Stimulated activated naive CD4-positive, alpha-beta T cell (primary cell): ENCODE measurements around the gene ITM2B.
"Not testable (repeated sequence)": the region's sequence is repeated elsewhere in the genome, so short reads cannot be mapped to it uniquely, and the experiment has no call there.

Experiments
- DNase-seq, 6 experiments: peaks; one replicate each; lab custom pipeline; 2025; lab: John Stamatoyannopoulos, UW

The ITM2B gene

GRCh38 chr13:48233046-48233888 is at the start of gene ITM2B:
Gene ITM2B, plus strand, starts transcription at chr13:48233206. Its CDS starts 155 bp downstream, at chr13:48233361.
- DNase-seq = peak; percentile 65 to 84 (median 76)

DNA sequence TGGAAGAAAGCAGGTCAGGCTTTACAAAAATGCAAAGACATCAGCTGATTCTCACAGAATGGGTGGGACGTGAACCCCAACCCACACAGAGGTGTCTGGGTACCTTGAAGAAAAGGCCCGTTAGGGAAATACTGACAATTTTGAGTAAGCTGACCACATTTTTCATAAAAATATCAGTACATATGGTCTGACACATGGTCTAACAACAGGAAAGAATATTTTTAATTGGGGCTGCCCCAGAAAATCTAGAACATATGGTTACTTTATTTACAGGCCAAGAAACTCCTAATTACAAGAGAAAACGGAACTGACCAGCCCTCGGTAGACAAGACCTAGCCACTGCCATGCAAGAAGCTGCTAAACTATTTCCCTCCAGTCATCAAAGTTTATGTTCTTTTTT is 48.7 kb upstream of the ITM2B start:
- DNase-seq = no peak

- DNase-seq = no peak
Observed at GRCh38 chr13:48185018-48185417, 48.0 kb upstream of the ITM2B start.

- no peak for DNase-seq
Observed at GRCh38 chr13:48186722-48187121, 46.3 kb upstream of the ITM2B start.

DNA sequence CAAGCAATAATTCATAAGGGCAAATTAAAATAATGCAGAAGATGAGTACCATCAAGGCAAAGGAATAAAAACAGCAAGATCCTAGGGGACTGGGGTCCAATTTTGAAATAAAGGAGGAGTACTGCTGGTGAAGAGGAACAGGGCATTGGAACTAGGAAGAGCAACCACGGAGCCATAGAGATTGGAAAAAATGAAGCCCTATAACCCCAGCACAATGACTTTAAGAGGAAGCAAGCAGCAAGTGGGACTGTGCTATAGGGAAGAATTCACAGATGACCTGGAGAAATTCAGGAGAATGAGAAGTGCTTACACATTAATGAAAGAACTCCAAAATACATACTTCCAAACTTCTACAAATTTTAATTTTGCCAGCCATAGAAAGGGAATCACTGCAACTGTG is 44.9 kb upstream of the ITM2B start:
- DNase-seq = no peak

- DNase-seq = no peak
Observed at GRCh38 chr13:48188601-48189000, 44.4 kb upstream of the ITM2B start.

DNA sequence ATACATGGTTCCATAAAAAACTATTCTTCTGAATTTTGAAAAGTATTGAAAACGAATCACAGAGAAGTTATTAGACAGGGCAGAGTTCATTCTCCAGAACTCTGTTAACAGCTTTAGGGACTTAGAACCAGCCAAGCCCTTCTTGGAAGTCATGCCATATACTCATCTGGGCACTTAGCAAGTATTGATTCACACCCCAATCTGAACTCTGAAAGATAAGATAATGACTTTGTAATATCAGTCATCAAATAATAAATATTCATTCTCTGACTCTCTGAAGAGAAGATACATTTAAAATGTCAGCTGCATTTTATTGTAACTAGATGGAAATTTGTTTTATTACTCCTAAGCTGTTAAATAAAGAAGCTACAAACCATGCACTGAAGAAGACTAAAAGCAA is 43.8 kb upstream of the ITM2B start:
- DNase-seq = no peak

DNA sequence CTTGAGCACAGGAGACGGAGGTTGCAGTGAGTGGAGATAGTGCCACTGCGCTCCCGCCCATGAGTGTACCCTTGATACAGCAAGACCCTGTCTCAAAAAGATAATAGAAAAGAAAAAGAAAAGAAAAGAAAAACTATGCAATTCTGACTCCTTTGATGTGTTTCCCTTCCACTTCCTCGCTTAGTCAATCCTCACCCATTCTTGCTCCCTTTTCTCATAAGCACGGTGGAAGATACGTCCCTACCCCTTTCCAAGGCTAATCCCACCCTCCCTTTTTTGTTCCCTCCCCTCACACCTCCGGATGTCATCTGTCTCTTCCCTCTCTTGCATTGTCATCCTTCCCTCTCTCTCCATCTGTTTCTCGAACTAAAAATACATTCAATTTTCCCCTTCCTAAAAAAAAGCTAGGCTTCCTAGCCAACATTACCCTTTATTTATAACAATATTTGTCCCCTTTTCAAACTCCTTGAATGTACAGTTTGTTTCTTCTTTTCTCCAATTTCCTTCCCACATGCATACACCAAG is 40.5 kb upstream of the ITM2B start:
- DNase-seq = no peak

GRCh38 chr13:48194379-48194754 is 38.6 kb upstream of the ITM2B start:
- no peak for DNase-seq

GRCh38 chr13:48199404-48199946 is 33.5 kb upstream of the ITM2B start:
- DNase-seq = peak in 2 of 6 experiments; percentile 4 to 17

- DNase-seq = no peak
Observed at GRCh38 chr13:48201044-48201443, 32.0 kb upstream of the ITM2B start.

DNA sequence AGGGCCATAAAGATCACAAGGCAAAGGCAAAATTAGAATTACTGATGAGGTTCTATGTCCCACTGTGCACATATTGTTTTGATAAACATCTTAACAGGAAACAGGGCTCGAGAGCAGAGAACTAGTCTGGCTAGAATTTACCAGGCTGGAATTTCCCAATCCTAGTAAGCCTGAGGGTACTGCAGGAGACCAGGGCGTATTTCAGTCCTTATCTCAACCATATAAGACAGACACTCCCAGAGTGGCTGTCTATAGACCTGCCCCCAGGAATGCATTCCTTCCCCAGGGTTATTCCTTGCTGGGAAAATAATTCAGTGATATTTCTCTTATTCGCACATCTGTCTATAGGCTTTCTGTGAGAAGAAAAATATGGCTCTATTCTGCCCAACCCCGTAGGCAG is 25.8 kb upstream of the ITM2B start:
- DNase-seq = not testable (repeated sequence)

DNA sequence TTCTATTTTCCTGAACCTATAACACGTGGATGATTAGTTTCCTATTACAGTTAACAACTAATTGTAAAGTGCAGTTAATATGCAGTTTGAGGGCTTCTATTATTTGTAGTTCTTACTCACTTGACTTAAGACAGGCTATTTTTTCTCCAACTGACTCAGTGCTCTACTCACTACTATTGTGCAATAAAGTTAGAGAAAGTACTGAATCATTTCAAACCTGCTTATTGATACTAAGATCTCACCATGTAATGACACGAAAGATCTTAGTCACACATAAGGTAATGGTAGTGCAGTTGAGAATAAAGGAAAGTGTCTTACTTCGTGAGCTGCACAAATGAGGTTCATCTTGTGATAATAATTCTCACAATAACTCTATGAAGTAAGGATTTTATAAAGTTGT is 22.8 kb upstream of the ITM2B start:
- no peak for DNase-seq

DNA sequence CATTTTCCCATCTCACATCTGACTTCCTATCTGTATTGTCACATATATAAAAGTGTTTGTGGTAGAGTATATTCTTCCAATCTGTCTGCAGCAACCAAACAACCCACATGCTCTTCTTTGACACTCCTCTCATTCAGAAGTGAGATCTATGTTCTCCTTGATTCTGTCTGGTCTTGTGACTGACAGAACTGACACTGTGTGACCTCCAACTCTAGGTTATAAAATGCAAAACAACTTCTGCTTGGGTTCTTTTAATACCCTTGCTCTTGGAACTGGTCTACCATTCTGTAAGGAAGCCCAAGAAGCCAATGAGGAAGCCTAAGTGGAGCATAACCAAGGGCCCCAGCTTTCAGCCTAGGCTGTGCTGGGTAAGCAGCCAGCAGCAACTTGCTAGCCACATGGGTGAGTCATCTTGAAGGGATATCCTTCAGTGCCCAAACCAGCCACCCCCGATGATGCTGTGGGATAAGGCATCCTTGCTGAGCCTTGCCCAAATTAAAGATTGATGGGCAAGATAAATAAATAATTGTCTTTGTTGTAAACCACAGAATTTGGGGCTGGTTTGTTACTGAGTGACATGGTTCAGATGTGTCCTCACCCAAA is 18.4 kb upstream of the ITM2B start:
- DNase-seq = no peak

GRCh38 chr13:48215511-48216203 is 17.3 kb upstream of the ITM2B start:
- DNase-seq = not testable (repeated sequence)

DNA sequence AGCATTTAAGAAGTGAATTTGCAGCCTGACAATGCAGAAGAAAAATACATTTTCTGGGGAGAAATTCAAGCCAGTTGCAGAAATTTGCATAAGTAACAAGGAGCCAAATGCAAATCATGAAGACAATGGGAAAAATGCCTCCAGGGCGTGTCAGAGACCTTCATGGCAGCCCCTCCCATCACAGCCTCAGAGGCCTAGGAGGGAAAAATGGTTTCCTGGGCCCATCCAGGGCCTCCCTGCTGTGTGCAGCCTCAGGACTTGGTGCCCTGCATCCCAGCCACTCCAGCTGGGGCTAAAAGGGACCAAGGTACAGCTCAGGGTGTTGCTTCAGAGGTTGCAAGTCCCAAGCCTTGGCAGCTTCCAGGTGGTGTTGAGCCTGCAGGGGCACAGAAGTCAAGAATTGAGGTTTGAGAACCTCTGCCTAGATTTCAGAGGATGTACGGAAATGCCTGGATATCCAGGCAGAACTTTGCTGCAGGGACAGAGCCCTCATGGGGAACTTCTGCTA is 16.7 kb upstream of the ITM2B start:
- no peak for DNase-seq

DNA sequence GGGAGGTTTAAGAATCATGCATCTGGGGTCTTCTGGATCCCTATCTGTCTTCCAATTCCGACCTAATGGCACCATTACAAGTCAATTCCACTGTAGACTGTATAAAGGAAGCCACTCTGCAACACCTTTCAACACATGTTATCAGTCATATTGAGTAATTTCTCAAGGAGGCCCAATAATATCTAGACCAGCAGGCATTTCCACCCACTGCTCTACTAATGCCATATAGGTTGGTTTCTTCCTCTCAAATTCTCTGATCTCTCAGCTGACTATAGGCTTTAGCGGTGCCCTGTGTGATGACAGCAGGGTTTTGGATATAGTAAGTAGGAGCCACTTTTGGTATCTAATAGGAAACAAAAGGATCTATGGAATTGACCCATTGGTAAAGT is 12.4 kb upstream of the ITM2B start:
- peak in 1 of 6 experiments; percentile 38 for DNase-seq

GRCh38 chr13:48220981-48221685 is 11.9 kb upstream of the ITM2B start:
- DNase-seq = peak in 3 of 6 experiments; percentile 20 to 63 (median 38)

GRCh38 chr13:48221686-48222187 is 11.3 kb upstream of the ITM2B start:
- DNase-seq = peak in 1 of 6 experiments; percentile 24

DNA sequence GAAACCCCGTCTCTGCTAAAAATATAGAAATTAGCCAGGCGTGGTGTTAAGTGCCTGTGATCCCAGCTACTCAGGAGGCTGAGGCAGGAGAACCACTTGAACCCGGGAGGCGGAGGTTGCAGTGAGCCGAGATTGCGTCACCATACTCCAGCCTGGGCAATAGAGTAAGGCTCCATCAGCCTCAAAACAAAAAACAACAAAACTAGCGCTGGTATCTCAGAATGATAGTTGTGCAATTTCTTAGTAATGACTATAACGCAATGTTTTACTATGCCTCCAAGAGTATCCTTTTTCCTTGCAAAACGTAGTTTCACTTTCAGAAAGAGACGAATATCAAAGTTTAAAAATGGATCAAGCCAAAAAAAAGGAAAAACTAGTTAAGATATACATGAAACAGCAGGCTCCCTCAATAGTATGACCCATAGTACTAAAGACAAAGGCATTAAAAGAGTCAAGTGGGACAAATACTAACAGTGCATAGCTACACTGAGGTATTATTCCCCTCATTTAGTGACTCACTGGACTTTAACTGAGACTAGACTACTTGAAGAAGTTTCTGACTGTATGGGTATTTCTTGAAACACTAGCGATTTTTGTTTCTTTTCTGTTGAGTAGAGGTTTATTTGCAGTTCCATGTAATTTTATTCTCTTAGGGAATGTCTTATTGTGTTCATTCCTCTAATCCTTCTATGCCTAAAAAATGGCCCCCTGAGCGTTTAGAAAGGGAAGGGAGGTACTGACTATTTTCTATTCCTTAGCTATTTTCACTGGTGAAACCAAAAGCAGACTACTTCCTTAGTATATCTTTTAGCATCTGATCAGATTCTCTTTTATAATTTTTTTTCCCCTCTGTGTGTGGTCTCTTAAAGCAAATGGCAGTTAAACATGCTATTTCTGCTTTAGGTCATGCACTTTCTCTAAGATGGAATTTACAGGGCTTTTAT is 10.4 kb upstream of the ITM2B start:
- DNase-seq = peak in 2 of 6 experiments; percentile 15 to 34
